Activated CD8-positive, alpha-beta memory T cell treated with anti-CD3 and anti-CD28 coated beads for 48 hours (primary cell): ENCODE data around the gene FOXP1.

Experiments
- DNase-seq, 3 experiments: peaks; one replicate each; pipeline ENCODE4 v3.0.0-alpha.2; 2020; ENCODE audit warnings: low read depth in 2 of 3, low spot score in 2 of 3

FOXP1 gene

DNA sequence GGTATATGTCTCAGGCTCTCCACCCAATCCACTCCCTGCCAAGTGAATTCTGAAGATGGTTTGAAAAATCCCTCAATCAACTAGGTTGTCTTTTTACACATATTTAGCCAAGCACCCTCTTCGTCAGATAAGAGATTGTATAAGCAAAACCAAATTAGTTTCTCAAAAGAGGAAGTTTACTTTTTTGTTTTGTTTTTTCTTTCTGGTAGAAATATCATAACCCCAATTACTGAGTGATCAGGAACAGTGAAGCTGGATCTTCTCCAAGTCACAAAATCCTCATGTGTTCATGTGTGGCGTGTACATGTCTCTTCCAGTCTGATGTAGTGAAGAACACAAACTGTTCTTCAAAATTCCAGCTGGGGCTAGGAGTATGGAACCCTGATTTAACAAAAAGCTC is 180.6 kb downstream of the FOXP1 start:
- no peak for DNase-seq

DNA sequence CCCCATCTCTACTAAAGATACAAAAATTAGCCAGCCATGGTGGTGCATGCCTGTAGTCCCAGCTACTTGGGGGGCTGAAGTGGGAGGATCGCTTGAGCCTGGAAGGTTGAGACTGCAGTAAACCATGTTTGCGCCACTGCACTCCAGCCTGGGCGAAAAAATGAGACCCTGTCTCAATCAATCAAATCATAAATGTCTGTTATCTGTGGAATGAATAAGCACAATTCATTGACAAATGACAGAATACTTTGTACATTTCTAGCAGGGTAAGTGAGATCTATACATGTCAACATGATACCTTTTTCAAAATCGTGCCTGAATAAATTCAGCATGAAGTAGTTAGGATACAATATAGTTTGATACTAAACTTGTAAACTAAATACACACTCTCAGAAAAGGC is 181.2 kb downstream of the FOXP1 start:
- no peak for DNase-seq

DNA sequence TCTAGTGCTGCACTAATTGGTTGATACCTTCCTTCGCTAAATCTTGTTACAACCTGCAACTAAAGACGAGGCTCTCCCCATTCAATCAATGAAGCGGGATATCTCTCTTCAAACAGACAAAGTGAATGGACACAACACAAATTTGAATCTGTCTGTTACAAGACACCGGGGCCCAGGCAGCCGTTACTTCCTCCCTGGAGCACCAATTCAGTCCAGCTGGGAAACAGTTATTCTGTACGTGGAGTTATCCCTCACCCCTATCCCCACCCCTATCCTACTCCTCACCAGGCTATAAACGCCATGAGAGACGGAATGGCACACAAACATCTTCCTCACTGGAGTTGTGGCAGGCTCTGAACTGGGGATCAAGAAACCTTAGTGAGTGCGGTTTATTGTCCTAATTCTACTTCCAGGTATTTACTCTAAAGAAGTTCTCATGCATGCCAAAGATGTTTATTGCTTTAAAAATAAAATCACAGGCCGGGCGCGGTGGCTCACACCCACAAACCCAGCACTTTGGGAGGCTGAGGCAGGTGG is 181.8 kb downstream of the FOXP1 start:
- no peak for DNase-seq

DNA sequence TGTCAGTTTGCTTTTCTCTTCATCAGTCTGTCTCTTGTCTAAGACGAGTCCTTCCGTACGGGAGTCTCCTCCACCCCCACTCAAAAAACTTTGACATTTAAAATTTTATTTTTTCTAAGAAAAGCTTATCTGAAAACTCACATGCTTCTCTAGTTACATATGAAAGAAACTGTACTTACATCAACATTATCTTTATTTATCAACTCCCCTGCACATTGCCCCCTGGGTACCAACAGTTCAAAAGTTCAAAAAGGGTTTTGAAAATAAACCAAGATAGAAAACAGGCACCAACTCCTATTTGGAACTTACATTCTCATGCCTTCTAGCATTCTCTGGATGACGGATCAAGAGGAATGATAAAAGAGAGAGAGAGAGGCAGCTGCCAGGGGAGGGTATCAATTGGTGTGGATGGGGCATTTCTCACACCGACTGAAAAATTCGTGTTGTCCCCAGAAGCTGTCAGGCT is 182.5 kb downstream of the FOXP1 start:
- no peak for DNase-seq

DNA sequence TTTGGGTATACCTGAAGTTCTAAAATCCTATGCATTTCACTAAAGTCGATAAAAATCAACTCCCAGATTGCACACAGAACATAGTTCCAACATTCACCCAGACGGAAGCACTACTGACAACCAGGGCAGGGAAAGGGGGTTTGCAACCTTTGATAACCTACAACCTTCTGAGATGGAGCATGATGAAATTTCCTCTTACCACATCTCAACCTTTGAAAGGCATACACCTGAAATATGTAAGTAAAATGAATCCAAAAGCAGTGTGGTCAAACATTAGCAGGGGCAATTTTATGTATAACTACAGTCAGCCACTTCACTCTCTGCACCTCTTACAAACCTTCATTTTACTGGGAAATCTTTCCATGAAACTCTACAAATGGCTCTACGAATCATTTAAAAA is 184.1 kb downstream of the FOXP1 start:
- no peak for DNase-seq

DNA sequence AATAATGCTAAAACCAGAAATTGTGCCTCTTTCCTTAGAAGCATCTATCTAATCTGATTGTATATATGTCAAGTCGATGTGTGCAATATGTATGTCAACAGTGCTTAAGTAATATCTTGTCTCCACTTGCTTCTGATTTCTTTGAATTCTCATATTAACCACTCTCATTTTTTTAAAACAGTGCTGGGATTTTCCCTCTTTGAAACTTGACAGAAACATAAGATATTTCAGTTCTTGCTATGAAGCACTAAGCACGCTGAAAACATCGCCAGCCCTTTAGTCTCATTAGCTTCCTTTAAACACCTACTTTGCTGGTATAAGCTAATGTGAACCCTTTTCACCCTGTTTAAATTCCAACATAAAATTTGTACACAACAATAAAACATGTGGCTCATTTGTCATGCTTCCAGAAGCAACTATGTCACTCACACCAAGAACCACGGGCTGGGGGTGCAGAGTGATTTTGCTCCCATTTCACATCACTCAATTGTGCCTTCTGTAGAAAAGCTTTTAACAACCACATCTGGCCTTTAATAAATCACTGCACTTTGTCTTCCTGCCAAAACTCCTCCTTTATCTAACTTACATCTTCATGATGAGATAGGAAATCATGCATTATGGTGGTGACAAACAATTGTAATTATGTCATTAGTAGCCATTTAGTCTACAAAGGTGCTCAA is 185.2 kb downstream of the FOXP1 start:
- no peak for DNase-seq

DNA sequence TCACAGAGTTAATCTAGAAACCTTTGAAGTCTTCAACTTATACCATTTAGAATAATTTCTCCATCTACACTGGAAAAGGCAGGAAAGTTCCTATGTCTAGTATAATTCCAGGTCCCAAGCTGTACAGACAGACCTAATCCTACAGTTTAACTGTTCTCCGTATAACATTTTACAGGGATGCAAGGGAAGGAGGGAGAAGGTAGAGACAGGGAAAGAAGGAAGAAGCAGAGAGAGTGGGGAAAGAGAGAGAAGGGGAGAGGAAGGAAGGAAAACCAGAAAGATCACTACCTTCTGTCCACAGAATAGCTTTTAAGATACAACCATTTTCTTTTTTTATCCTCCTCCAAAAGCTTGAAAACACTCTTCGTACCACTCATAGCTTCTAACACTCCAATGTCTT is 185.8 kb downstream of the FOXP1 start:
- no peak for DNase-seq

DNA sequence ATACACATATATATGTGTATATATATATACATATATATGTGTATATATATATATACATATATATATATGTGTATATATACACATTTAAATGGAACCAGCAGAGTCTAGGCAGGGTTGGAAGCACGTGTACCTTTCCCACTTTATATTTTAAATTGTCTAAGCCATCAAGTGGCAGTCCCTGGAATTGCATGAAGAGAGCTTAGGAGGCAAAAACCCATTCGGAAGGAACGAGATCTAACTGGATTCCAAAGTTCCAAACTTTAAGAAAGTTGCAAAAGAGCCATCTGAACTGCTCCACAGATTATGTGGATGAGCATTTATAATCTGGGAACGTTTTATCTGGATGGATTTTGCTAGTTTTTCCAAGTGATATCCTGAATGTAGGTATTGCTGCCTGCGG is 186.5 kb downstream of the FOXP1 start:
- no peak for DNase-seq

DNA sequence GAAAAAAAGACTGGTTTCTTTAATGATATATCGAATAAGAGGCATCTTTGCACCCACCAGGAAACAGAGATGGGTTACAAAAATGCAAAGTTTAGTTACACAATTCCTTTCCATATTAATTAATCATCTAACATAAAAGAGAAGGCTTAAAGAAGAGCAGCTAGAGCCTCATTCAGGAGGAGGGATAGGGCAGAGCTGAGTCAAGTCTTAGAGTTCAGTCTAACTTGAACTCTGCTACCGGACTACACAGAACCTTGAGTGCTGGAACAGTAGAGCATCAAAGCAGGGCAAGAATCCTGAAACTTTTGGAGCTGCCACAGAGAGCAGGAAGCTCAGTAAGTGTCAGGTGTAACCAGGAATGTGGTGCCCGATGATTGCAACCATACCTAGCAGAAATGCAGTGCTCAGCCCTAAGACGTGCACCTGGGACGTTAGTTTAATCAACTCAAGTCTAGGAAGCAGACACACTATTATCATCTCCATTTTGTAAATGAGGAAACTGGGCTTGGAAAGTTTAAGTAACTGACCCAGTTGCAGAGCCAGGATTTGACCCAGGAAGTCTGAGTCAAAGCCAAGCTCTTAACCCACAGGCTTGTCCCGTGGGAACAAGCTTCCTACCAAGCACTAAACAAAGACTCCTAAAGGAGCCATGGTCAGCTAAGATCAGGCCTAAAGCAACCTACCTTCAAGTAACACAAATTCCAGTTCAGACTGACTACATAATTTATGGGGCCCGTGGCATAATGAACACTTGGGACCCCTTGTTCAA is 187.4 kb downstream of the FOXP1 start:
- no peak for DNase-seq

DNA sequence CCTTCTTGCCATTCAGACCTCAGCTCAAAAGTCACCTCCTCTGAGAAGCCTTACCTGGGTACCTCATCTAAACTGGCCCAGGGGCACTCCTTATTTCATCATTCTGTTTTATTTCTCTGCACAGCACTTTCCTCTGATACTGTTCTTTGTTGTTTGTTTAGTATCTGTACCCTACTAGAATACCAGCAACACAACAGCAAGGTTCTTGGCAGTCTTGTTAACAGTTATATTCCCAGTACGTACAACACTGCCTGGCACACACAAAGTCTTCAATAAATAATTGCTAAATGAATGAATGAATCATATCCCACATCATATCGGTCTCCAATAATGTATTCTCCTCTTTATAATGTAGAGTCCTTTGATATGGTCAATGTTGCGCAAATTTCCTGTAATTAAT is 188.1 kb downstream of the FOXP1 start:
- no peak for DNase-seq

DNA sequence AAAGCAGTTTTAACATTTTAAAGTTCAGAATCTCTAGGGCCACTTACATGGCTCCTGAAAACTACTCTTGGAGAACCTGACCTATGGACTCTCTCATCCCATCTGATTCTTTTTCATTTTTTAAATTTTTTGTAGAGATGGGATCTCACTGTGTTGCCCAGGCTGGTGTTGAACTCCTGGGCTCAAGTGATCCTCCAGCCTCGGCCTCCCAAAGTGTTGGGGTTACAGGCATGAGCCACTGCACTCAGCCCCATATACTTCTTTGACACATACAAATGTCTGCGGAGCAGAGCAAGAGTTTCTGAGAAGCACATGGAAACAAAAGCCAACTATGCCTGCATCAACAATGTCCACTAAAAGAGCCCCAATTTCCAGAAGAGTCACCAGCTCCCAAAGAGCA is 189.8 kb downstream of the FOXP1 start:
- no peak for DNase-seq

DNA sequence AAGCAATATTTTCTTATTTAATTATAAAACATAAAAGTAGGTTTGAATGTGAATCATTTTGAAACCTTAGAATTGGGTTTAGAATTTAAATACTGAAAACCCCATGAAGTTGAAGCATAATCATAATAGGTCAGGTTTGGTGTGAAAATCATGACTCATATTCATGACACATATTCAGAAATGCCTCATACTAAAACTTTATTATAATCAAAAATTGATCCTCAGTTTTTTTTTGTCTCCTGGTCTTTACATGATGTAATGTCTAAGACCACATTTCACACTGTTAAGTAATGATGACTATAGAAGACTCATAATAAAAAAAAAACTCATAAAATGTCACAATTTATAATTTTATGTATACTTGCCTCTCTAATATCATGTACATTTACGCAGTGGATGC is 190.4 kb downstream of the FOXP1 start:
- no peak for DNase-seq

DNA sequence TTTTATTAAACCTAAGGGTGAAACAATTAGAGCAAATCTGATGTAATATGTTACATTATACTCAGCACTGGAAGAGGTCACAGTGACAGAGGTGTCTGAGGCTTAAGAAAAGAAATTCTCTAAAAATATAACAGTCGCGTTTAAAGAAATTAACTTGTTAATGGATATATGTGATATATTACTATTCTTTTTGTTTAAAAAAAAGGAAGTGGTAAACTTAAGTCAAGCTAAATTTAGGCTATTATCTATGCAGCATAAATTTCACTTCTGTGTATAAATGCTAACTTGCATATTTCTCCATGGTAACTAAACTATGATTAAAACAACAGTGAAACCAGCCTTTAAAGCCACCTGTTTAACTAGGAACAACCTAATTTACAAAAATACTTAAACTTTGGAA is 191.3 kb downstream of the FOXP1 start:
- DNase-seq = no peak

DNA sequence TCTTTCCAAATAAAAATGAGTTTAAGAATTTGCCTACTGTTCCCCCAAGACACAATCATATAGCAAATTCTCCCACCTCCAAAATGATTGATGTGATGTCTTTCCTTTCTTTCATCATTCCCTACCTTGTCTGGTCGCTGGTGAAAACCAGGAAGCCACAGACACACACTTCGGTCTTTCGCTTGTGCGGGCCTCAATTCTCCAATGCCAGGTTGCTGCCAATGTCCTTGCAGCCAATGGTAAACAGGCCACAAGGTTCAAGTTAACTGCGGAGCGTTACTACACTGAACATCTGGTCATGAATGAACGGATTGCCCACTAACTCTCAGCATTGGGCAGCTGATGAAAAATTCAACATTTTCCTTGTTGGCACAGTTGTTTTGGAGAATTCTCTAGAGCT is 192.2 kb downstream of the FOXP1 start:
- no peak for DNase-seq

DNA sequence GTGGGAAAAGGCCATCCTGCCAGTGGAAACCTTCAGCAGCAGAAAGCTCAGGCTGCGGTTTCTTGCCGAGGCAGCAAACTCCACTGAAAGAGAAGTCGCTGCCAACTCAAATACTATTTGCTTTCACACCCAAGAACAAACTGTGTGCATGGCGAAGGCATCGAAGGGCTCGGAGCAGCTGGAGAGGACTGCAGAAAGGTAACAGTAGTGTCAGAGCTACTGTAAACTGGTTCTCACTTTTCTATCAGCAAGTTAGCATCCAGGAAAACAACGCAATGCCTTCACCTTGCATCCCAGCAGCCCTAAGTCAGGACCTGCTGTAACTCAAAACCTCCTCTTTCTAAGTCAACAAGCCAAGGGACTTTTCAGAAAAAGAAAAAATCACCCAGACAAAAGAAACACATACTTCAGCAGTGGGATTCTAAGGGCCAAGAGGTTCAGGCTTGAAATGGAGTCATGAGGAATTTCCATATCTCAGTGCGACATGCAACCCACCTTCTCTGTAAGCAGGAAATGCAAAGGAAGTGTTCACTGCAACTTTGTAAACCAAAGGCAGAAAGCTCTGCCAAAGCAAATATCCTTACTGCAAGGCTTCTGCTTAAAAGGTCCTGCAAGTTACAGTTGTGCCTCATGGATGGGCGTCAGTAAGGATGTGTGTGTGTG is 193.5 kb downstream of the FOXP1 start:
- DNase-seq = no peak

DNA sequence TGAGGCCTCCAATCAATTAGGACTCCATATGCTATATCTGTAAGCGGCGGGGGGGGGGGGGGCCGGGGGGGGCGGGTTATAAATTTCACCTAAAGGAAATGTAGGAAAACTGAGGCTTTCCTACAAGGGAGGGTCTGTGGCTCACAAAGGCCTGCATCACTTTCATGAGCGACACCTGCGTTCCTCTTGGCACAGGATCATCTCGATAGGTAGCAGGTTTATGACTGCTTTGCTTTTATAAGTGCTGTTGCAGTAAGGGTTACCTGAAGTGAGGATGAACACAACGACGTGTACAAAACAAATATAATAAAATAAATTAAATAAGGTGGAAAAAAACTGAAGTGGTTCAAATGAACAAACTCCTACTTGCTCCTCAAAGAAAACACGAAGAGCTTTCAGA is 194.3 kb downstream of the FOXP1 start:
- no peak for DNase-seq

DNA sequence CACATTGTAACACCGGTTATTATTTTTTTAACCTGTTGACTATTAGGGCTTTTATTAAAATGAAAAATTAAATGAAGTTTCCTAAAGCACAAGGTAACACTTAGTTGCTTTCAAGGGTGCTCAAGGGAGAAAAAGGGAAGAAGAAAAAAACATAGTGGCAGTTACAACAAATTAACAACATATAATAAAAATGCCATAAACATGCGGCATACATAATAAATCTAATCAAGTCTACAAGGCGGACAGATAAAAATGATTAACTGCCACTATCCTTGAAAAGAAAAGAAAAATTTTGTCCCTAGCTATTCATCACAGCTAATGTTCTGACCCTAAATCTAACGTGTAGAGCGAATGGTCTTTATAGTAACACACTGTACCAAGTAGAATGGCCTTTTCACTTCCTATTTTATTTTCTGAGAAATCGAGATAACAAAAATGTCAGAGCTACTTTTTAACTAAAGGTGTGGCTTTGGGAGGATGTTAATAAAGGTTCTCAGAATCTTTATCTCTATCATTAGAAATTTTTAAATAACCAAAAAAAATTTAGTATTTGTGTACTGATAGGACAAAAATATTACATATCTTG is 194.9 kb downstream of the FOXP1 start:
- no peak for DNase-seq

DNA sequence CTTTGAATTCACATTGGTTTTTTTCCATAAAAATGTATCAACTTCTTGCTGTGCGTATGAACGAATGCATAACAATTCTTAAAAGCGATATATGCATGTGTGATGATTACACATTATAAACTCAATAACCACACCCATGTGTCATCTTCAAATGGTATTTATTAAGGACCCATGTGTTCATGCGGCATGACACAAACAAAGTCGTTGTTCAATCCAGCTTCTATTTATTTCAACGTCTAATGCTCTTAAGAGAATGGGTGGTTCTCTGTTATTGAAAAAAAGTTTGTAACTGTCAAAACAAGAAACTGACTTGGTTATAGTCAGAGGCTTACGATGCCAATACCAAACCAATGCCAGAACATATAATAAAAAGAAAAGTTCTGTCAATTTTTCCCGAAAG is 195.9 kb downstream of the FOXP1 start:
- no peak for DNase-seq

DNA sequence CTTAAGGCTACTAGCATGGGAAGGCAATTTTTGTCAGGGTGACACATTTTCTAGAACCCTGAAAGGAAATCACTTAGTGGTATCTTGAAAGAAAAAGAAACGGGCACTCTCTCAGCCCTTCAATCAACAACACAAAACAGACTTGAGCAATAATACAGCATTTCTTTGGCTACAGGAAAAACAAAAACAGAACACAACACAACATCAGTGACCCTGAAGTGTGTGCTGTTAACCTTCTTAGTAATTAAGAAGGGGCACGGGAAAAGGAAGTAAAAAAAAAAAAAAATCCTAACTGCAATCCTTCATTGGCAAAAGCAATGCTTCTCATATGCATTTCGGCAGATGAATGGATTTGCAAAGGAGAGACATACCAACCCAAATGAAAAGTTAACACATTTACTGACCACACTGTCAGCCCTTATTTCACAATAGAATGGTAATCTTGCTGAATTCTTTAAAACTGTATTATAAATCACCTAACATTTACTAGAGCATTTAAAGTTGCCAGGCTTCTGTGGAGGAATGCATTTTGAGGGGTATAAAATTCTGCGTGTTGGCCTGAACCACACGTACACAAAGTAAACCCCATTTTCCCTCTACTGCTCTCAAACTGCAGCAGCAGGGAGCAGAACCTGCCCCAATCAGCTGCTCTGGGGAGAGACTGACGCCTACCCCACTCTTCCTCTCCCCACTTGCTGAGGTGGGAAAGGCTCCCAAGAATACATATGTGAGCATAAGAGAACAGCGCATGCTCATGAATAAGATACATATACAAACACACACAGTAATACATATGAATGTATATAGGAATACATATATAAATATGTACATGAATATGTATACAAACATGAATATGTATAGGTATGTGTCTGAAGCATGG is 198.5 kb downstream of the FOXP1 start:
- no peak for DNase-seq

DNA sequence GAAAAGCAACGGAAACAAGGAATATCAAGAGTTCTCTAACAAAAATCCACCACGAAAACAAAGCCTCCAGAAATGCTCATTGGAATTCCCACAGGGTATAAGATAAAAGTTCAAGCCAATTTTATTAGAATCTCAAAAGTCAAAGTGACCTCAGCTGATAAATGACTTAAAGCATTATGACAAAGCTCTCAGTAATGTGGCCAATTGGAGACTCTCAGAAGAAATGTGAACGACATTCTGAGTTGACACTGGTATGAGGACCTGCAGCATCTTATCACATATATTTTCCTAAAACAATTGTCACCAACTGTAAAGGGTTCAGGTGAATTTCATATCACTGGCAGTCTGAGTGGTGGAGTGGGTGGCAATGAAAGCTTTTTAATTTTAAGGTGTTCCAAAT is 199.1 kb downstream of the FOXP1 start:
- no peak for DNase-seq

DNA sequence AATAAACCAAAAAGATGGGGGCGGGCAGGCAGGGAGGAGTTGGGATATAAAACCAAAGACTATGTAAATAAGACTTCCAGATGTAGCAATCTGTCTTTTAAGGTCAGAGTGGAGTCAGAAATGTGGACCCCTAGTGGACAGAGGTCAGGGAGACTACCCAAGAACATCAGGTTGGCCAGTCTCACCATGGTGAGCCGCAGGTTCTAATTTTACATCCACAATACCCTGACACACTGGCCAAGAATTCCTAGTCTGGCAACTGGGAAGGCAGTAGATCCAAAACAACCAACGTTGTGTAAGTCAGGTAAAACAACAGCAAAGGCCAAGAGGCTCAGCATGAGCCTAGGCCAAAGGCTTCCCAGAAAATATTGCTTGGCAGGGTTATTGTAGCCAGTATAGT is 203.4 kb downstream of the FOXP1 start:
- no peak for DNase-seq
